Activated T-helper 2 cell treated with anti-CD3 and anti-CD28 coated beads, Interferon-gamma antibody, Interleukin-2, Interleukin-4, amounts not matched to agents 10 μg/mL and 5 μg/mL and 100 μg/mL, durations not matched to agents 14 hours and 24 hours and 36 hours (primary cell): ENCODE measurements around the gene TMEM208. TPM values are rescaled to one million over a fixed set of nuclear protein-coding genes. Genes with fewer than 3 reads are reported as not detected.

Experiments
- DNase-seq: peaks from one replicate; pipeline ENCODE4 v3.0.0; 2021; ENCODE audit warnings: low spot score
- H3K27ac Mint-ChIP-seq: one replicate; pipeline ENCODE4 v1.8.0; 2021; ENCODE audit warnings: mixed read lengths
- H3K27me3 Mint-ChIP-seq: one replicate; pipeline ENCODE4 v1.8.0; 2021; ENCODE audit warnings: low read depth, mixed read lengths
- H3K36me3 Mint-ChIP-seq: one replicate; pipeline ENCODE4 v1.8.0; 2021; ENCODE audit warnings: low read depth, mixed read lengths
- H3K4me1 Mint-ChIP-seq: one replicate; pipeline ENCODE4 v1.8.0; 2021; ENCODE audit warnings: low read depth, mixed read lengths
- H3K4me3 Mint-ChIP-seq: one replicate; pipeline ENCODE4 v1.8.0; 2021; ENCODE audit warnings: low read depth, mild to moderate bottlenecking, moderate library complexity, mixed read lengths
- H3K9me3 Mint-ChIP-seq: one replicate; pipeline ENCODE4 v1.8.0; 2021; ENCODE audit warnings: mixed read lengths
- intact Hi-C: fragments of 100-400 bp; cut with micrococcal nuclease; formaldehyde crosslinking; loops from one replicate; pipeline ENCODE4 v1.15.1; 2023
- total RNA-seq: library from RNA; stranded (reverse); gene quantifications from 2 replicates; pipeline ENCODE4 v1.2.3, GENCODE V29; 2022

The TMEM208 gene
- total RNA-seq, 1 donor from 2014 or later, result 55.4 TPM

DNA sequence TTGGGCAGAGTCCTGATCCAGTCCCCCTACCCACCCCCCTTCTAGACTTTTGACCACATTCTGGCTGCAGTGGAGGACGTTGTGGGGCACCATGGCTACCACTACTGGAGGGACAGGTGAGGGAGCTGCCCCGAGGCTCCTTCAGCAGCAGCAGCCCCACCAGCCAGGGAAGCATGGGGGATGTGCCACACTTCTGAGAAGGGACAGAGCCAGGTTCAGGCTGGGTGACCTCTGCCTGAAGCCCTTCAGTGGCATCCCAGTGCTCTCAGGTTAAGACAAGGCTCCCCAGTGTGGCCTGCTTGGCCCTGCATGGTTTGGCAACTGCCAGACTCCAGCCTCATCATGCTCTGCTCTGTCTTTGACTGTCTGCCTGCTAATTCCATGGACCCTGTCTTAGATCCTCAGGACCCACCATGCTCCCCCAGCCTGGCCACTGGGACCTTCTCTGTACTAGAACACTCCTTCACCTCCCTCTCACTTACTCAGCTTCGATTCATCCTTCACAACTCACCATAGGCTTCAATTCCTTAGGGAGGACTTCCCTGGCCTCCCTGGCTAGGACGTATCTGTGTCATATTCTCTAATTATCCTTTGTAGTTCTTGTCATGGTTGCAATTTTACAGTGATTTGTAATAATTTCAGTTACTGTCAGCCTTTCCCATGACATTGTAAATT is 30.7 kb downstream of the TMEM208 start:
- DNase-seq, result no peak
- Mint-ChIP-seq H3K4me3 (no peak overlapping the region), H3K27me3 (no peaks in the 10 kb centered on the region), H3K36me3 (no peaks in the 10 kb centered on the region), H3K9me3 (no peaks in the 10 kb centered on the region), H3K4me1 (peaks cover 4% of the 10 kb centered on the region), H3K27ac (no peak overlapping the region)
- intact Hi-C loops, result no loop called here

- H3K27me3 Mint-ChIP-seq, result no peaks in the 10 kb centered on the region
- H3K4me3 Mint-ChIP-seq, result no peak overlapping the region
- no peak for DNase-seq
- intact Hi-C loops, result no loop called here
- no peaks in the 10 kb centered on the region for H3K36me3 Mint-ChIP-seq
- H3K4me1 Mint-ChIP-seq, result peaks cover 4% of the 10 kb centered on the region
- no peaks in the 10 kb centered on the region for H3K9me3 Mint-ChIP-seq
- H3K27ac Mint-ChIP-seq, result no peak overlapping the region
Observed at GRCh38 chr16:67258161-67258835, 31.4 kb downstream of the TMEM208 start.

DNA sequence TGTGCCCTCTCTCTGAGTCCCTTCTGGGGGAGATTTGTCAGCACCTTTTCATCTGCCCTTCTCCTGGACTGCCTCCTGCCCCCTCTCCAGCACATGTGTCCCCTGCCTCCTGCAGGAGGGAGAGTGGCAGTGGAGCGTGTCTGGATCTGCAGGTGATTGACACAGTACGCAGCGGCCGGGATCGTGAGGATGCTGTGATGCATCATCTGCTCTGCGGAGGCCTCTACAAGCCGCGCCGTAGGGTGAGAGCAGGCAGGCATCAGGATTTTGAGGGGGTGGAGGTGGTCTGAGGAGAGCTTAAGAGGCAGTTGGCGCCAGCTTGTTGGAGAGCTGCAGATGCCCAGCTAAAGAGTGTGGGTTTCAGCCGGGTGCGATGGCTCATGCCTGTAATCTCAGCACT is 32.8 kb downstream of the TMEM208 start:
- H3K27me3 Mint-ChIP-seq, result no peaks in the 10 kb centered on the region
- no peaks in the 10 kb centered on the region for H3K9me3 Mint-ChIP-seq
- H3K36me3 Mint-ChIP-seq, result no peaks in the 10 kb centered on the region
- intact Hi-C loops, result loop anchor here (5.0 kb wide), 1 partner anchor 138 kb away; no protein-coding TSS in a partner anchor
- no peak overlapping the region for H3K4me3 Mint-ChIP-seq
- no peak for DNase-seq
- H3K4me1 Mint-ChIP-seq, result peaks cover 4% of the 10 kb centered on the region
- H3K27ac Mint-ChIP-seq, result no peak overlapping the region

- H3K9me3 Mint-ChIP-seq, result no peaks in the 10 kb centered on the region
- DNase-seq, result no peak
- H3K27me3 Mint-ChIP-seq, result no peaks in the 10 kb centered on the region
- H3K4me3 Mint-ChIP-seq, result no peak overlapping the region
- no peak overlapping the region for H3K27ac Mint-ChIP-seq
- no peaks in the 10 kb centered on the region for H3K36me3 Mint-ChIP-seq
- peaks cover 4% of the 10 kb centered on the region for H3K4me1 Mint-ChIP-seq
- intact Hi-C loops, result loop anchor here (5.0 kb wide), 1 partner anchor 137 kb away; no protein-coding TSS in a partner anchor
Observed at GRCh38 chr16:67260426-67261063, 33.6 kb downstream of the TMEM208 start.

- Mint-ChIP-seq H3K4me3 (no peak overlapping the region), H3K9me3 (no peaks in the 10 kb centered on the region), H3K27ac (no peak overlapping the region), H3K36me3 (peaks cover 3% of the 10 kb centered on the region), H3K4me1 (peaks cover 4% of the 10 kb centered on the region), H3K27me3 (no peaks in the 10 kb centered on the region)
- DNase-seq, result no peak
- intact Hi-C loops, result loop anchor here (5.0 kb wide), 1 partner anchor 134 kb away; no protein-coding TSS in a partner anchor
Observed at GRCh38 chr16:67263201-67263600, 36.3 kb downstream of the TMEM208 start.

DNA sequence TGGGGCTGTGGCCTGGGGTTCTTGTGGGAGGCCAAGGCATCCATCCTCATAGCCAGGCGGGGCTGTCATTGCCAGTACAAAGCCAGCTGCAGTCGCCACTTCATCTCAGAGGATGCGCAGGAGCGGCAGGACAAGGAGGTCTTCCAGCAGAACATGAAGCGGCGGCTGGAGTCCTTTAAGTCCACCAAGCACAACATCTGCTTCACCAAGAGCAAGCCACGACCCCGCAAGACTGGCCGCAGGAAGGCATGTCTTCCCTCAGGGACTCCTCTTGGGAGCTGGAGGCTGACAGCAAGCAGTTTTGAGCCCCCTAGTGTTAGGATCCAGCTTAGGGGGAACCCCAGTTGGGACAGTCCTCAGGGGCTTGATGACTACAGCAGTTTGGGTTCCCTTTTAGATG is 37.3 kb downstream of the TMEM208 start:
- H3K36me3 Mint-ChIP-seq, result peaks cover 3% of the 10 kb centered on the region
- no peak overlapping the region for H3K27ac Mint-ChIP-seq
- intact Hi-C loops, result loop anchor here (5.0 kb wide), 1 partner anchor 133 kb away; no protein-coding TSS in a partner anchor
- DNase-seq, result no peak
- no peak overlapping the region for H3K4me3 Mint-ChIP-seq
- no peaks in the 10 kb centered on the region for H3K27me3 Mint-ChIP-seq
- H3K9me3 Mint-ChIP-seq, result no peaks in the 10 kb centered on the region
- H3K4me1 Mint-ChIP-seq, result peaks cover 4% of the 10 kb centered on the region

- H3K4me1 Mint-ChIP-seq, result peaks cover 4% of the 10 kb centered on the region
- no peak overlapping the region for H3K27ac Mint-ChIP-seq
- H3K36me3 Mint-ChIP-seq, result peaks cover 3% of the 10 kb centered on the region
- no peak for DNase-seq
- H3K27me3 Mint-ChIP-seq, result no peaks in the 10 kb centered on the region
- H3K4me3 Mint-ChIP-seq, result no peak overlapping the region
- intact Hi-C loops, result loop anchor here (5.0 kb wide), 1 partner anchor 132 kb away; no protein-coding TSS in a partner anchor
- no peaks in the 10 kb centered on the region for H3K9me3 Mint-ChIP-seq
Observed at GRCh38 chr16:67264866-67265265, 37.9 kb downstream of the TMEM208 start.

GRCh38 chr16:67265834-67266233 is 38.9 kb downstream of the TMEM208 start:
- DNase-seq, result no peak
- Mint-ChIP-seq H3K27ac (no peak overlapping the region), H3K9me3 (no peaks in the 10 kb centered on the region), H3K4me3 (no peak overlapping the region), H3K27me3 (no peaks in the 10 kb centered on the region), H3K4me1 (no peaks in the 10 kb centered on the region), H3K36me3 (peaks cover 3% of the 10 kb centered on the region)
- intact Hi-C loops, result no loop called here

DNA sequence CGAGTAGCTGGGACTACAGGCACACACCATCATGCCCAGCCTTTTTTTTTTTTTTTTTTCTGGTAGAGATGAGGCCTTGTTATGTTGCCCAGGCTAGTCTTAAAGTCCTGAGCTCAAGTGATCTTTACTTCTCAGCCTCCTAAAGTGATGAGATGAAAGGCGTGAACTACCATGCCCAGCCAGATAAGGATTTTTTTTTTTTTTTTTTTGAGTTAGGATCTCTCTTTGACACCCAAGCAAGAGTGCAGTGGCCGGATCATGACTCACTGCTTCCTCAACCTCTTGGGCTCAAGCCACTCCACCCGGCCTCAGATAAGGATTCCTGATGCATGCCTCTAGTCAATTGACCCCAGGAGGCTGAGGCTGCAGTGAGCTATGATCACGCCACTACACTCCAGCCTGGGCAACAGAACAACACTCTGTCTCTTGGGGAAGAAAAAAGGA is 41.2 kb downstream of the TMEM208 start:
- intact Hi-C loops, result no loop called here
- Mint-ChIP-seq H3K4me3 (no peak overlapping the region), H3K4me1 (no peaks in the 10 kb centered on the region), H3K9me3 (no peaks in the 10 kb centered on the region), H3K27me3 (no peaks in the 10 kb centered on the region), H3K27ac (no peak overlapping the region), H3K36me3 (peaks cover 8% of the 10 kb centered on the region)
- DNase-seq, result no peak

GRCh38 chr16:67269766-67270165 is 42.8 kb downstream of the TMEM208 start:
- no peaks in the 10 kb centered on the region for H3K4me1 Mint-ChIP-seq

DNA sequence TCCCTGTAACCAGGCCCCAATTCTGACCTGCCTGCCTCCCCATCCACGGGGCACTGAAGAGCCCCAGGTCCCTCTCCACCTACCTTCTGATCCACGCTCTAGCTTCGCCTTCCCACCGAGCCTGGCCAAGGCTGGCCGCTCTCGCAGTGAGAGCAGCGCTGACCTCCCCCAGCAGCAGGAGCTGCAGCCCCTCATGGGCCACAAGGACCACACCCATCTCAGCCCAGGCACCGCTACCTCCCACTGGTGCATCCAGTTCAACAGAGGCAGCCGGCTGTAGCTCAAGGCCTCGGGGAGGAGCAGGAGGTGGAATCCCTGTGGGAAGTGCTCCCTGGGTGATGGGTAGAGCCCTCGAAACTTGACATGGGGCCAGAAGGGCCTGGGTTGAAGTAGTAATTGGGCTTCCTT is 44.0 kb downstream of the TMEM208 start:
- H3K9me3 Mint-ChIP-seq, result no peaks in the 10 kb centered on the region
- intact Hi-C loops, result no loop called here
- H3K27ac Mint-ChIP-seq, result no peak overlapping the region
- H3K27me3 Mint-ChIP-seq, result no peaks in the 10 kb centered on the region
- H3K4me1 Mint-ChIP-seq, result peaks cover 3% of the 10 kb centered on the region
- DNase-seq, result no peak
- no peak overlapping the region for H3K4me3 Mint-ChIP-seq
- peaks cover 13% of the 10 kb centered on the region for H3K36me3 Mint-ChIP-seq

More at GRCh38 chr16:67269766-67270165, 42.8 kb downstream of the TMEM208 start:
- Mint-ChIP-seq H3K27me3 (no peaks in the 10 kb centered on the region), H3K36me3 (peaks cover 8% of the 10 kb centered on the region), H3K27ac (no peak overlapping the region), H3K4me3 (no peak overlapping the region), H3K9me3 (no peaks in the 10 kb centered on the region)
- intact Hi-C loops, result no loop called here
- no peak for DNase-seq

GRCh38 chr16:67271446-67271845 is 44.5 kb downstream of the TMEM208 start:
- peaks cover 15% of the 10 kb centered on the region for H3K36me3 Mint-ChIP-seq
- H3K27me3 Mint-ChIP-seq, result no peaks in the 10 kb centered on the region
- no peak overlapping the region for H3K27ac Mint-ChIP-seq
- no peak overlapping the region for H3K4me3 Mint-ChIP-seq
- peaks cover 5% of the 10 kb centered on the region for H3K4me1 Mint-ChIP-seq
- H3K9me3 Mint-ChIP-seq, result no peaks in the 10 kb centered on the region
- no peak for DNase-seq
- intact Hi-C loops, result no loop called here

DNA sequence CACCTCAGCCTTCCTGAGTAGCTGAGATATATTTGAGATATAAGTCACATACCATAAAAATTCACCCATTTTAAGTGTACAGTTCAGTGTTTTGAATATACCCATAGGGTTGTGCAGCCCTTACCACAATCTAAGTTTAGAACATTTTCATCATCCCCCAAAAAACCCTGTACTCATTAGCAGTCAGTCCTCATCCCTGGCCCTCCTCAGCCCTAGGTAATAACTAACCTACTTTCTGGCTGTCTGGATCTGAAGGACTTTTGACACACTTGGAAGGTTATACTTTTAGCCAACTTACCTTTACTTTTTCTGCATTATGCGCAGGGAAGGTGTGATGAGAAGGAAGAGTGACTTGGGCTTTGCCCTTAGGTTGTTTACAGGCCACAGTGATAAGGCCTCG is 48.4 kb downstream of the TMEM208 start:
- peak overlapping the region; percentile 48 for H3K27ac Mint-ChIP-seq
- no peaks in the 10 kb centered on the region for H3K9me3 Mint-ChIP-seq
- peaks cover 22% of the 10 kb centered on the region for H3K36me3 Mint-ChIP-seq
- no peaks in the 10 kb centered on the region for H3K27me3 Mint-ChIP-seq
- no peak overlapping the region for H3K4me3 Mint-ChIP-seq
- DNase-seq, result no peak
- intact Hi-C loops, result no loop called here
- H3K4me1 Mint-ChIP-seq, result peaks cover 23% of the 10 kb centered on the region
